AG09309 (cell line): Measurements from ENCODE around the gene C12orf57.

Source experiments
- DNase-seq: peaks from one replicate; pipeline ENCODE4 v3.0.0-alpha.2; 2010; ENCODE audit warnings: low read depth
- H3K4me3 ChIP-seq: 2 replicates; pipeline ENCODE4 v1.5.1; 2011; ENCODE audit warnings: mild to moderate bottlenecking, low read depth, low read length, moderate library complexity; ENCODE audit not compliant: control insufficient read depth
- CTCF ChIP-seq: IDR thresholded peaks from 2 replicates; pipeline ENCODE4 v1.5.1; 2011; ENCODE audit warnings: mild to moderate bottlenecking, low read depth, low read length, inconsistent platforms; ENCODE audit not compliant: insufficient read depth, control insufficient read depth; ENCODE audit errors: missing control alignments

The C12orf57 gene

GRCh38 chr12:6932766-6933165 is 11.1 kb upstream of the C12orf57 start:
- no peak overlapping the region for H3K4me3 ChIP-seq
- DNase-seq = no peak
- no peak for TF ChIP-seq CTCF

GRCh38 chr12:6934110-6934509 is 9.7 kb upstream of the C12orf57 start:
- no peak for TF ChIP-seq CTCF
- DNase-seq = no peak
- no peak overlapping the region for H3K4me3 ChIP-seq

DNA sequence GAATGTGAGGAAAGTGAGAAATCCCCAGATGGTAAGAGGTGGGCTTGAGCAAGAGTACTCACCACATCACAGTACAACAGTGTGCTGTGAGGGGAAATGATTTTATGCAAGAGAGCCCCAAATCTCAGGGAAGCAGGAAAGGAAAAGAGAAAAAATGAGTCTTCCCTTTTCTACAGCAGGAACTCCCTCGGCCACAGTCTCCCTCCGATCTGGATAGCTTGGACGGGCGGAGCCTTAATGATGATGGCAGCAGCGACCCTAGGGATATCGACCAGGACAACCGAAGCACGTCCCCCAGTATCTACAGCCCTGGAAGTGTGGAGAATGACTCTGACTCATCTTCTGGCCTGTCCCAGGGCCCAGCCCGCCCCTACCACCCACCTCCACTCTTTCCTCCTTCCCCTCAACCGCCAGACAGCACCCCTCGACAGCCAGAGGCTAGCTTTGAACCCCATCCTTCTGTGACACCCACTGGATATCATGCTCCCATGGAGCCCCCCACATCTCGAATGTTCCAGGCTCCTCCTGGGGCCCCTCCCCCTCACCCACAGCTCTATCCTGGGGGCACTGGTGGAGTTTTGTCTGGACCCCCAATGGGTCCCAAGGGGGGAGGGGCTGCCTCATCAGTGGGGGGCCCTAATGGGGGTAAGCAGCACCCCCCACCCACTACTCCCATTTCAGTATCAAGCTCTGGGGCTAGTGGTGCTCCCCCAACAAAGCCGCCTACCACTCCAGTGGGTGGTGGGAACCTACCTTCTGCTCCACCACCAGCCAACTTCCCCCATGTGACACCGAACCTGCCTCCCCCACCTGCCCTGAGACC is 8.2 kb upstream of the C12orf57 start:
- no peak overlapping the region for H3K4me3 ChIP-seq
- no peak for TF ChIP-seq CTCF
- no peak for DNase-seq

GRCh38 chr12:6936194-6936635 is 7.6 kb upstream of the C12orf57 start:
- no peak for TF ChIP-seq CTCF

DNA sequence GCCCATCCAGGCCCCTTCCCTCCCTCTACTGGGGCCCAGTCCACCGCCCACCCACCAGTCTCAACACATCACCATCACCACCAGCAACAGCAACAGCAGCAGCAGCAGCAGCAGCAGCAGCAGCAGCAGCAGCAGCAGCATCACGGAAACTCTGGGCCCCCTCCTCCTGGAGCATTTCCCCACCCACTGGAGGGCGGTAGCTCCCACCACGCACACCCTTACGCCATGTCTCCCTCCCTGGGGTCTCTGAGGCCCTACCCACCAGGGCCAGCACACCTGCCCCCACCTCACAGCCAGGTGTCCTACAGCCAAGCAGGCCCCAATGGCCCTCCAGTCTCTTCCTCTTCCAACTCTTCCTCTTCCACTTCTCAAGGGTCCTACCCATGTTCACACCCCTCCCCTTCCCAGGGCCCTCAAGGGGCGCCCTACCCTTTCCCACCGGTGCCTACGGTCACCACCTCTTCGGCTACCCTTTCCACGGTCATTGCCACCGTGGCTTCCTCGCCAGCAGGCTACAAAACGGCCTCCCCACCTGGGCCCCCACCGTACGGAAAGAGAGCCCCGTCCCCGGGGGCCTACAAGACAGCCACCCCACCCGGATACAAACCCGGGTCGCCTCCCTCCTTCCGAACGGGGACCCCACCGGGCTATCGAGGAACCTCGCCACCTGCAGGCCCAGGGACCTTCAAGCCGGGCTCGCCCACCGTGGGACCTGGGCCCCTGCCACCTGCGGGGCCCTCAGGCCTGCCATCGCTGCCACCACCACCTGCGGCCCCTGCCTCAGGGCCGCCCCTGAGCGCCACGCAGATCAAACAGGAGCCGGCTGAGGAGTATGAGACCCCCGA is 7.0 kb upstream of the C12orf57 start:
- DNase-seq = no peak
- H3K4me3 ChIP-seq = peak overlapping the region; percentile 49
- TF ChIP-seq CTCF = no peak

More at GRCh38 chr12:6936194-6936635, 7.6 kb upstream of the C12orf57 start:
- DNase-seq = no peak
- H3K4me3 ChIP-seq = no peak overlapping the region

- DNase-seq = peak; percentile 64
Measured at GRCh38 chr12:6937481-6938352, 6.1 kb upstream of the C12orf57 start.

More at GRCh38 chr12:6937481-6938352, 6.1 kb upstream of the C12orf57 start:
- peak overlapping the region; percentile 49 for H3K4me3 ChIP-seq
- TF ChIP-seq CTCF = peak; percentile 91
